Breast epithelium (tissue), 4 donors: ENCODE measurements around the gene AP2A1. TPM values are rescaled to one million over a fixed set of nuclear protein-coding genes. Genes with fewer than 3 reads are reported as not detected.
A peak's percentile ranks its signal among the peaks of the same experiment; 100 is the strongest.

ENCODE experiments used
- DNase-seq, 2 donors: peaks; one replicate each; pipeline ENCODE4 v3.0.0-alpha.2; 2019; ENCODE audit warnings: low spot score in 2 of 2
- H3K27ac ChIP-seq, 2 donors: fragments of 200-600 bp; sonication (generic) in 1 of 2; one replicate each; pipeline ENCODE4 v1.5.1; 2016 to 2019; ENCODE audit warnings: mild to moderate bottlenecking in 1 of 2
- H3K27me3 ChIP-seq, 2 donors: fragments of 200-600 bp; sonication (generic) in 1 of 2; one replicate each; pipeline versions ENCODE4 v1.5.1 to v1.6.0; 2017 to 2019; ENCODE audit warnings: control low read depth in 1 of 2, mild to moderate bottlenecking in 1 of 2
- H3K36me3 ChIP-seq: fragments of 200-600 bp; one replicate; pipeline ENCODE4 v1.5.1; 2019
- H3K4me1 ChIP-seq, 2 donors: fragments of 200-600 bp; sonication (generic); one replicate each; pipeline ENCODE4 v1.5.1; 2016 to 2019; ENCODE audit warnings: control low read depth in 1 of 2
- H3K4me3 ChIP-seq, 3 donors: fragments of 200-600 bp; sonication (generic); 1 replicate in 2 of 3; 2 replicates in 1 of 3; pipeline ENCODE4 v1.5.1; 2016 to 2019; ENCODE audit warnings: mild to moderate bottlenecking in 3 of 3, moderate library complexity in 2 of 3
- H3K9me3 ChIP-seq, 2 donors: fragments of 200-600 bp; sonication (generic) in 1 of 2; one replicate each; pipeline ENCODE4 v1.5.1; 2016 to 2019; ENCODE audit warnings: control low read depth in 1 of 2
- POLR2A ChIP-seq: fragments of 450-650 bp; IDR thresholded peaks from one replicate; pipeline ENCODE4 v1.6.1; 2016; ENCODE audit warnings: antibody characterized with exemption, mild to moderate bottlenecking, moderate library complexity
- POLR2AphosphoS5 ChIP-seq, 3 donors: sonication (generic); formaldehyde crosslinking; IDR thresholded peaks; one replicate each; pipeline ENCODE4 v1.6.1; 2017; ENCODE audit warnings: antibody characterized with exemption in 3 of 3
- intact Hi-C: fragments of 100-400 bp; cut with DNase I; formaldehyde crosslinking; loops from one replicate; pipeline ENCODE4 v1.15.1; 2023; ENCODE audit warnings: low total_unique reads
- total RNA-seq, 3 donors: library from RNA; depleted of rRNA; stranded (reverse); fragments of >200 nt; gene quantifications; one replicate each; pipeline ENCODE4 v1.1.0, GENCODE V29; 2016
- TF ChIP-seq, protein P1 (sequence below), 3 donors: fragments of 450-650 bp; IDR thresholded peaks; one replicate each; pipeline ENCODE4 v1.5.1; 2016 to 2017; ENCODE audit warnings: antibody characterized with exemption in 3 of 3, mild to moderate bottlenecking in 3 of 3, moderate library complexity in 3 of 3

Gene AP2A1
- total RNA-seq, 3 donors from 2014 or later: 42.1 to 71.0 (median 59.3) TPM

DNA sequence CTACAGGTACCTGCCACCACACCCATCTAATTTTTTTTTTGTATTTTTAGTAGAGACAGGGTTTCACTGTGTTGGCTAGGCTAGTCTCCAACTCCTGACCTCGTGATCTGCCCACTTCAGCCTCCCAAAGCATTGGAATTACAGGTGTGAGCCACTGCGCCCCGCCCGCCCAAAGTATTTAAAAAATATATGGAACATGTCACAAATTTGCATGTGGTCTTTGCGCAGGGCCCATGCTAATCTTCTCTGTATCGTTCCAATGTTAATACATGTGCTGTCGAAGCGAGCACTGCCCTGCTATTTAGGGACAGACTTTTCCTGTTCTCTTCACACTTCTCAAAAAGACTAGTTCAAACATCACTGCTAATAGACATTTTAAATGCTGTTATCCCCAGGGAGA, 2.5 kb upstream of the AP2A1 start:
- Histone ChIP-seq H3K27ac (peak overlapping the region in 1 of 2 donors; percentile 64), H3K9me3 (no peaks in the 10 kb centered on the region), H3K36me3 (no peaks in the 10 kb centered on the region), H3K4me3 (no peak overlapping the region), H3K27me3 (no peaks in the 10 kb centered on the region), H3K4me1 (peaks cover 6 to 14% of the 10 kb centered on the region in 2 donors)
- DNase-seq: no peak
- TF ChIP-seq POLR2A: no peak
- TF ChIP-seq POLR2AphosphoS5 (IDR thresholded peaks at IDR 0.05): no peak
- TF ChIP-seq, protein P1, sequence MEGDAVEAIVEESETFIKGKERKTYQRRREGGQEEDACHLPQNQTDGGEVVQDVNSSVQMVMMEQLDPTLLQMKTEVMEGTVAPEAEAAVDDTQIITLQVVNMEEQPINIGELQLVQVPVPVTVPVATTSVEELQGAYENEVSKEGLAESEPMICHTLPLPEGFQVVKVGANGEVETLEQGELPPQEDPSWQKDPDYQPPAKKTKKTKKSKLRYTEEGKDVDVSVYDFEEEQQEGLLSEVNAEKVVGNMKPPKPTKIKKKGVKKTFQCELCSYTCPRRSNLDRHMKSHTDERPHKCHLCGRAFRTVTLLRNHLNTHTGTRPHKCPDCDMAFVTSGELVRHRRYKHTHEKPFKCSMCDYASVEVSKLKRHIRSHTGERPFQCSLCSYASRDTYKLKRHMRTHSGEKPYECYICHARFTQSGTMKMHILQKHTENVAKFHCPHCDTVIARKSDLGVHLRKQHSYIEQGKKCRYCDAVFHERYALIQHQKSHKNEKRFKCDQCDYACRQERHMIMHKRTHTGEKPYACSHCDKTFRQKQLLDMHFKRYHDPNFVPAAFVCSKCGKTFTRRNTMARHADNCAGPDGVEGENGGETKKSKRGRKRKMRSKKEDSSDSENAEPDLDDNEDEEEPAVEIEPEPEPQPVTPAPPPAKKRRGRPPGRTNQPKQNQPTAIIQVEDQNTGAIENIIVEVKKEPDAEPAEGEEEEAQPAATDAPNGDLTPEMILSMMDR (IDR thresholded peaks at IDR 0.05): no peak
- intact Hi-C loops: no loop called here

DNA sequence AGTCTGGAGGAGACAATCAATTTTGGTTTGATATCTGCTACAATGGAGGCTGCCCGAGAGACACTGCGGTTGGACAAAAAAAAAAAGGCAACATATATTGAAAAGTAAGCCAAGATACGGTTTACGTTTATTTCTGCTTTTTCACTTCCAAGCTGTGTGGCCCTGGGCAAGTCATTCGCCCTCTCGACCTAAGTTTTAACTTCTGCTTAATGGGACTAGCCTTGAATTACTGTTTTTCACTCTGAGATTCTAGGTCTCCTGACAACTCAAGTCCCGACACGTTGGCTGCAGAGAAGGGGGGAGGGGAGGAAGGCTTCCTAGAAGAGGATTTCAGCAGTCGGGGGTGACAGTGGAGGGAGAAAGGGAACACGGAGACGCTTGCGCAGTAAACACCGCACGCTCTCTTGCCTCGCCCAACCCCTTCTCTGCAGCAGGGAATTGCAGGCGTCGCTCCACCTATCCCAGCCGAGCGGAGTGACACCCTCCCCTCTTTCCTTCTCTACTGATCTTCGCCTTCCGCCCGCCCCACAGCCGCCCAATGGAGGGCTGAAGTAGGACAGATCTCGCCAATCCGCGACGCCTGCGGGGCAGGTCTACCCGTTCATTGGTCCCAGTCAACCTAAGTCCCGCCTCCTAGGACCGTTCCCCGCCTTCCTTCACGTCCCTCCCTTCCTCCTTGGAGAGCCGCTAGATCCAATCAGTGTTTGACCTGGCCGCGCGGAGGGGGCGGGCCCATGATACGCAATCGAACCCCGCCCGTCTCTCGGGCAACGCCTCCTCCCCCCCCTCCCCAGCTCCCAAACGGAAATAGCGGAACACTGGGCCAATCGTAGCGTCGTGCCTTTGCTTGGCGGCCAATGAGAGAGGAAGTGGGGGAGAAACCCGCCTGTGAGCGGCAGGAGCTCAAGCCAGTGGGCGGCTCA, 533 bp upstream of the AP2A1 start:
- Histone ChIP-seq H3K27ac (peak overlapping the region; percentile 93 to 94), H3K36me3 (no peaks in the 10 kb centered on the region), H3K4me1 (peaks cover 6 to 14% of the 10 kb centered on the region in 2 donors), H3K9me3 (no peaks in the 10 kb centered on the region), H3K27me3 (no peaks in the 10 kb centered on the region), H3K4me3 (peak overlapping the region; percentile 82 to 96 (median 93))
- peak; percentile 100 for DNase-seq
- intact Hi-C loops: loop anchor here (5.0 kb wide), 1 partner anchor 1124 kb away; no protein-coding TSS in a partner anchor
- TF ChIP-seq POLR2A (peak; percentile 61), POLR2AphosphoS5 (IDR thresholded peaks at IDR 0.05) (peak; percentile 9 to 84 (median 64))
- TF ChIP-seq, protein P1 (IDR thresholded peaks at IDR 0.05): peak in 2 of 3 donors; percentile 13 to 23

DNA sequence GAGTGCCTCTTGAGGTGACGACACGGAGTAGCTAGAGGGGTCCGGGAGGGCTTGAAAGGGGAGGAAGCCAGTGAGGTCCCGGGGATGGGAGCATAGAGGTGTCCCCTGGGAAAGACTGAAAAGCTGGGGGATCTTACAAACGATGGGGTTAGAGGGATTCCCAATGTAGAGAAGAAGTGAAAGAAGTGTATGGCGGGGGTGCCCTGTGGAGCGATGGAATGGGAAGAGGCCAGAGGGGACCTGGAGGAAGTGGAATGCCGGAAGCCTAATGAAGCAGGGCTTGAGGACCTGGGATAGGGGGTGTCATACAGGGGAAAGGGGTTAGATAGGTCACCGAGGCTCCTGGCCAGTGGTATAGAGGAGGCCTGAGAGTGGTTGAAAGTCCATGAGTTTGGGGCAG, 580 bp downstream of the AP2A1 start:
- Histone ChIP-seq H3K4me3 (peak overlapping the region; percentile 82 to 96 (median 93)), H3K9me3 (no peaks in the 10 kb centered on the region), H3K36me3 (no peaks in the 10 kb centered on the region), H3K27me3 (no peaks in the 10 kb centered on the region), H3K27ac (peak overlapping the region; percentile 84 to 89), H3K4me1 (peaks cover 6 to 14% of the 10 kb centered on the region in 2 donors)
- intact Hi-C loops: loop anchor here (5.0 kb wide), 1 partner anchor 1125 kb away; no protein-coding TSS in a partner anchor
- DNase-seq: no peak
- no peak for TF ChIP-seq POLR2AphosphoS5 (IDR thresholded peaks at IDR 0.05)

DNA sequence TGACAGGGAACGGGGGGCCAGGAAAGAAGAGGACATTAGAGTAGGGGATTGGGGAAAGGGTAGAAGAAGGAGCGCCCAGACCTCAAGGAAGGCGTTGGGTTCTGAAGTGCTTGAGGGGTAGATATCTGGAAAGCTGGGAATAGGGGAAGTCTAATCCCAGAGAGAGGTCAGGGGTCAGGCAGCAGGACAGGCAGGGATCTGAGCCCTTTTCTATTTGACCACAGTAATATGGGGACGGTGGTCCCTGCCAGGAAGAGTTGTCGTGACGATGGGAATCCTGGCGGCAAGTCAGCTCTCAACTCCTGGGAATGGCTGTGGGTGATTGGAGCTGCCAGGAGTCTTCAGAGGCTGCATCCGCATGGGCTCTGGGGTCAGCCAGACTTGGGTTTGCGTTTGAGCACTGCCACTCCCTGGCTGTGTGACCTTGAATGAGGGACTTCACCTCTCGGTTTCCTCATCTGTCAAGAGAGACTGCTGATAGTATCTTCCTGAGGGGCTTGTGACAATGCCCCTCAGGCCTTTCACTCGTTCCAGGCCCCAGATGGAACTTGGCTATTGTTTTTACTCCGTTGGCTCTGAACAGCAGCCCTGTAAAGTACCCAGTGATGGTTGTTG, 1.3 kb downstream of the AP2A1 start:
- DNase-seq: no peak
- H3K4me1 ChIP-seq: peaks cover 6 to 14% of the 10 kb centered on the region in 2 donors
- TF ChIP-seq POLR2A: no peak
- TF ChIP-seq POLR2AphosphoS5 (IDR thresholded peaks at IDR 0.05): no peak
- TF ChIP-seq, protein P1 (IDR thresholded peaks at IDR 0.05): no peak
- H3K9me3 ChIP-seq: no peaks in the 10 kb centered on the region
- H3K36me3 ChIP-seq: no peaks in the 10 kb centered on the region
- H3K27ac ChIP-seq: peak overlapping the region; percentile 84 to 89
- intact Hi-C loops: loop anchor here (5.0 kb wide), 1 partner anchor 1126 kb away; no protein-coding TSS in a partner anchor
- H3K27me3 ChIP-seq: no peaks in the 10 kb centered on the region
- H3K4me3 ChIP-seq: peak overlapping the region; percentile 82 to 96 (median 93)

DNA sequence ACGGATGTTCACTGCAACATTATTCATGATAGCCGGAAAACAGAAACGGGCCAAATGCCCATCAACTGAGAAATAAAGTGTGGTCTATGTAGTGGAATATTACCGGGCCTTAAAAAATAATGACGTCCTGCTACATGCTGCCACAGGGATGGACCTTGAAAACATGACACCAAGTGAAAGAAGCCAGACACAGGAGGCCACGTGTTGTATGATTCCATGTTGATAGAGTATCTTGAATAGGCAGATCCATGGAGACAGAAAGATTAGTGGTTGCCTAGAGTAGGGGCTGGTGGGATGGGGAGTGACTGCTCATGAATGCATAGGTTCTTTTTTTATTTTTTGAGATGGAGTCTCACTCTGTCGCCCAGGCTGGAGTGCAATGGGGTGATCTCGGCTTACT, 3.7 kb downstream of the AP2A1 start:
- no peak overlapping the region for H3K27ac ChIP-seq
- H3K4me1 ChIP-seq: peaks cover 6 to 14% of the 10 kb centered on the region in 2 donors
- intact Hi-C loops: no loop called here
- no peak overlapping the region for H3K4me3 ChIP-seq
- H3K36me3 ChIP-seq: no peaks in the 10 kb centered on the region
- no peak for DNase-seq
- H3K9me3 ChIP-seq: no peaks in the 10 kb centered on the region
- TF ChIP-seq, protein P1 (IDR thresholded peaks at IDR 0.05): no peak
- TF ChIP-seq POLR2AphosphoS5 (IDR thresholded peaks at IDR 0.05): no peak
- TF ChIP-seq POLR2A: no peak
- no peaks in the 10 kb centered on the region for H3K27me3 ChIP-seq
